Measurements from ENCODE around the gene YWHAG.
A peak's percentile ranks its signal among the peaks of the same experiment; 100 is the strongest.

YWHAG gene

GRCh38 chr7:76386691-76387260, 28.0 kb upstream of the YWHAG start:
- Histone ChIP-seq H3K27ac (ENCODE audit: low read depth, low read length) (no peak overlapping the region), H3K4me2 (ENCODE audit: low read length) (no peak overlapping the region), H2AFZ (ENCODE audit: insufficient read depth, low read length, poor library complexity) (no peak overlapping the region), H2BK120ac (ENCODE audit: insufficient read depth, low read length, poor library complexity) (no peak overlapping the region), H3K36me3 (ENCODE audit: control insufficient read depth in 1 of 2, insufficient read depth in 2 of 2, low read length in 2 of 2) (no peaks in the 10 kb centered on the region), H4K91ac (ENCODE audit: low read depth, low read length) (no peak overlapping the region), H3K14ac (ENCODE audit: low read length) (no peak overlapping the region), H3K27me3 (ENCODE audit: insufficient read depth, low read length) (no peaks in the 10 kb centered on the region), H3K79me1 (ENCODE audit: low read length) (peaks cover 3% of the 10 kb centered on the region), H2BK5ac (ENCODE audit: low read depth, low read length, poor library complexity) (no peak overlapping the region), H3K18ac (ENCODE audit: low read length) (no peak overlapping the region), H2BK12ac (ENCODE audit: low read length) (no peak overlapping the region), H3K9ac (ENCODE audit: low read length) (no peak overlapping the region), H2AK5ac (ENCODE audit: low read length) (no peak overlapping the region), H4K8ac (ENCODE audit: low read depth, low read length) (no peak overlapping the region), H3K4me3 (ENCODE audit: low read depth, low read length) (no peak overlapping the region), H4K12ac (ENCODE audit: low read depth, low read length) (no peak overlapping the region), H3K9me3 (ENCODE audit: insufficient read depth, low read depth, low read length) (no peaks in the 10 kb centered on the region), H3K4me1 (ENCODE audit: control insufficient read depth in 1 of 2, insufficient read depth in 2 of 2, low read length in 2 of 2) (peaks cover 6% of the 10 kb centered on the region in 2 experiments), H3K79me2 (ENCODE audit: control insufficient read depth, insufficient read depth, low read length, poor library complexity) (no peaks in the 10 kb centered on the region), H3K23ac (ENCODE audit: low read length) (no peak overlapping the region), H3K4ac (ENCODE audit: low read depth, low read length) (no peak overlapping the region)
- WGBS (ENCODE audit: extremely low coverage, insufficient coverage, insufficient read length): no CpG with 5 or more reads among the region's 11 CpGs
- DNase-seq: peak; percentile 48 to 74

GRCh38 chr7:76383089-76383944, 24.5 kb upstream of the YWHAG start:
- Histone ChIP-seq H3K4ac (ENCODE audit: low read depth, low read length) (no peak overlapping the region), H2BK5ac (ENCODE audit: low read depth, low read length, poor library complexity) (no peak overlapping the region), H3K4me1 (ENCODE audit: control insufficient read depth in 1 of 2, insufficient read depth in 2 of 2, low read length in 2 of 2) (peaks cover 6 to 7% of the 10 kb centered on the region in 2 experiments), H3K27me3 (ENCODE audit: insufficient read depth, low read length) (no peaks in the 10 kb centered on the region), H2BK12ac (ENCODE audit: low read length) (no peak overlapping the region), H3K79me1 (ENCODE audit: low read length) (peaks cover 11% of the 10 kb centered on the region), H3K14ac (ENCODE audit: low read length) (no peak overlapping the region), H2BK120ac (ENCODE audit: insufficient read depth, low read length, poor library complexity) (no peak overlapping the region), H3K9ac (ENCODE audit: low read length) (no peak overlapping the region), H4K8ac (ENCODE audit: low read depth, low read length) (no peak overlapping the region), H3K4me2 (ENCODE audit: low read length) (no peak overlapping the region), H3K79me2 (ENCODE audit: control insufficient read depth, insufficient read depth, low read length, poor library complexity) (no peaks in the 10 kb centered on the region), H3K9me3 (ENCODE audit: insufficient read depth, low read depth, low read length) (no peaks in the 10 kb centered on the region), H3K27ac (ENCODE audit: low read depth, low read length) (no peak overlapping the region), H2AK5ac (ENCODE audit: low read length) (no peak overlapping the region), H4K91ac (ENCODE audit: low read depth, low read length) (no peak overlapping the region), H3K36me3 (ENCODE audit: control insufficient read depth in 1 of 2, insufficient read depth in 2 of 2, low read length in 2 of 2) (no peaks in the 10 kb centered on the region), H4K12ac (ENCODE audit: low read depth, low read length) (no peak overlapping the region), H3K23ac (ENCODE audit: low read length) (no peak overlapping the region), H3K18ac (ENCODE audit: low read length) (no peak overlapping the region), H2AFZ (ENCODE audit: insufficient read depth, low read length, poor library complexity) (no peak overlapping the region), H3K4me3 (ENCODE audit: low read depth, low read length) (no peak overlapping the region)
- WGBS (ENCODE audit: extremely low coverage, insufficient coverage, insufficient read length): no CpG with 5 or more reads among the region's 13 CpGs
- DNase-seq: peak in 1 of 2 donors; percentile 27

GRCh38 chr7:76381814-76382213, 23.0 kb upstream of the YWHAG start:
- peak in 1 of 2 donors; percentile 29 for DNase-seq
- Histone ChIP-seq H3K27ac (ENCODE audit: low read depth, low read length) (no peak overlapping the region), H4K12ac (ENCODE audit: low read depth, low read length) (no peak overlapping the region), H3K79me2 (ENCODE audit: control insufficient read depth, insufficient read depth, low read length, poor library complexity) (no peaks in the 10 kb centered on the region), H3K4me1 (ENCODE audit: control insufficient read depth in 1 of 2, insufficient read depth in 2 of 2, low read length in 2 of 2) (peaks cover 6 to 7% of the 10 kb centered on the region in 2 experiments), H4K8ac (ENCODE audit: low read depth, low read length) (no peak overlapping the region), H3K79me1 (ENCODE audit: low read length) (peaks cover 11% of the 10 kb centered on the region), H3K9ac (ENCODE audit: low read length) (no peak overlapping the region), H3K4me3 (ENCODE audit: low read depth, low read length) (no peak overlapping the region), H3K4ac (ENCODE audit: low read depth, low read length) (no peak overlapping the region), H3K18ac (ENCODE audit: low read length) (no peak overlapping the region), H3K4me2 (ENCODE audit: low read length) (no peak overlapping the region), H3K9me3 (ENCODE audit: insufficient read depth, low read depth, low read length) (no peaks in the 10 kb centered on the region), H3K14ac (ENCODE audit: low read length) (no peak overlapping the region), H2BK5ac (ENCODE audit: low read depth, low read length, poor library complexity) (no peak overlapping the region), H2BK120ac (ENCODE audit: insufficient read depth, low read length, poor library complexity) (no peak overlapping the region), H3K27me3 (ENCODE audit: insufficient read depth, low read length) (no peaks in the 10 kb centered on the region), H3K36me3 (ENCODE audit: control insufficient read depth in 1 of 2, insufficient read depth in 2 of 2, low read length in 2 of 2) (no peaks in the 10 kb centered on the region), H2AK5ac (ENCODE audit: low read length) (no peak overlapping the region), H4K91ac (ENCODE audit: low read depth, low read length) (no peak overlapping the region), H3K23ac (ENCODE audit: low read length) (no peak overlapping the region), H2BK12ac (ENCODE audit: low read length) (no peak overlapping the region), H2AFZ (ENCODE audit: insufficient read depth, low read length, poor library complexity) (no peak overlapping the region)
- no CpG with 5 or more reads among the region's 7 CpGs for WGBS (ENCODE audit: extremely low coverage, insufficient coverage, insufficient read length)

- peak overlapping the region; percentile 35 for H2BK120ac ChIP-seq (ENCODE audit: insufficient read depth, low read length, poor library complexity)
- no peaks in the 10 kb centered on the region for H3K9me3 ChIP-seq (ENCODE audit: insufficient read depth, low read depth, low read length)
Observed at GRCh38 chr7:76380623-76380966, 21.8 kb upstream of the YWHAG start.

More at GRCh38 chr7:76380623-76380966, 21.8 kb upstream of the YWHAG start:
- WGBS (ENCODE audit: extremely low coverage, insufficient coverage, insufficient read length): no CpG with 5 or more reads among the region's 7 CpGs
- Histone ChIP-seq H2AK5ac (ENCODE audit: low read length) (peak overlapping the region; percentile 56), H3K14ac (ENCODE audit: low read length) (peak overlapping the region; percentile 16), H3K18ac (ENCODE audit: low read length) (no peak overlapping the region), H3K4me2 (ENCODE audit: low read length) (peak overlapping the region; percentile 50), H4K8ac (ENCODE audit: low read depth, low read length) (peak overlapping the region; percentile 93), H3K79me1 (ENCODE audit: low read length) (peaks cover 11% of the 10 kb centered on the region), H2BK5ac (ENCODE audit: low read depth, low read length, poor library complexity) (peak overlapping the region; percentile 68), H4K12ac (ENCODE audit: low read depth, low read length) (peak overlapping the region; percentile 24), H3K4me1 (ENCODE audit: control insufficient read depth in 1 of 2, insufficient read depth in 2 of 2, low read length in 2 of 2) (peaks cover 6 to 7% of the 10 kb centered on the region in 2 experiments), H3K27me3 (ENCODE audit: insufficient read depth, low read length) (no peaks in the 10 kb centered on the region), H2BK12ac (ENCODE audit: low read length) (no peak overlapping the region), H3K27ac (ENCODE audit: low read depth, low read length) (peak overlapping the region; percentile 83), H3K9ac (ENCODE audit: low read length) (no peak overlapping the region), H3K4ac (ENCODE audit: low read depth, low read length) (peak overlapping the region; percentile 13), H4K91ac (ENCODE audit: low read depth, low read length) (peak overlapping the region; percentile 74), H2AFZ (ENCODE audit: insufficient read depth, low read length, poor library complexity) (peak overlapping the region; percentile 42), H3K23ac (ENCODE audit: low read length) (no peak overlapping the region), H3K36me3 (ENCODE audit: control insufficient read depth in 1 of 2, insufficient read depth in 2 of 2, low read length in 2 of 2) (no peaks in the 10 kb centered on the region), H3K79me2 (ENCODE audit: control insufficient read depth, insufficient read depth, low read length, poor library complexity) (no peaks in the 10 kb centered on the region), H3K4me3 (ENCODE audit: low read depth, low read length) (no peak overlapping the region)
- no peak for DNase-seq

Data from trophoblast cell (in vitro differentiated cells and primary cell).